SK-N-SH (cell line): ENCODE data around the gene KANSL2. TPM values are rescaled to one million over a fixed set of nuclear protein-coding genes. Genes with fewer than 3 reads are reported as not detected.

Experiments
- CTCF ChIA-PET: fragments of 300-600, 350-600 bp; formaldehyde crosslinking; extraction: SDS; loops from one replicate; lab custom pipeline; 2021; lab: Yijun Ruan, JAX
- POLR2A ChIA-PET: fragments of 350-600 bp; sonication (Branson Sonifier 250); formaldehyde crosslinking; extraction: SDS; loops from one replicate; lab custom pipeline; 2020; ENCODE audit warnings: antibody characterized with exemption, inconsistent platforms; lab: Yijun Ruan, JAX
- DNase-seq: peaks from one replicate; pipeline ENCODE4 v3.0.0; 2012
- H2AFZ ChIP-seq: fragments of 200-600 bp; sonication (generic); 2 replicates; pipeline ENCODE4 v1.8.1; 2016; ENCODE audit warnings: antibody characterized with exemption, mild to moderate bottlenecking, low read depth
- H3F3A ChIP-seq: fragments of 200-600 bp; sonication (generic); replicated peaks from 2 replicates; pipeline ENCODE3; 2016; ENCODE audit warnings: antibody characterized with exemption, mild to moderate bottlenecking; ENCODE audit not compliant: insufficient read depth
- H3K27ac ChIP-seq, 2 experiments: fragments of 200-500 bp in 1 of 2; fragments of 200-600 bp in 1 of 2; sonication (Bioruptor generic) in 1 of 2; sonication (generic), shearing (Covaris generic) in 1 of 2; 2 replicates each; pipeline versions ENCODE4 v1.5.1 to v1.6.1; 2014 to 2016; ENCODE audit warnings: low read depth in 2 of 2, inconsistent platforms in 1 of 2, low read length in 1 of 2, mild to moderate bottlenecking in 1 of 2, mixed read lengths in 1 of 2
- H3K27me3 ChIP-seq: fragments of 200-600 bp; sonication (generic), shearing (Covaris generic); 2 replicates; pipeline ENCODE4 v1.6.1; 2016; ENCODE audit warnings: mixed run types; ENCODE audit not compliant: insufficient read depth
- H3K36me3 ChIP-seq, 2 experiments: fragments of 200-500 bp in 1 of 2; fragments of 200-600 bp in 1 of 2; sonication (Bioruptor generic) in 1 of 2; sonication (generic) in 1 of 2; replicated peaks in 1 of 2; 2 replicates each; pipeline versions ENCODE3 to v1.5.1; 2014 to 2016; ENCODE audit warnings: low read length in 1 of 2, mild to moderate bottlenecking in 1 of 2; ENCODE audit not compliant: insufficient read depth in 2 of 2, control insufficient read depth in 1 of 2
- H3K4me1 ChIP-seq, 2 experiments: fragments of 200-500 bp in 1 of 2; fragments of 200-600 bp in 1 of 2; sonication (Bioruptor generic) in 1 of 2; sonication (generic), shearing (Covaris generic) in 1 of 2; 2 replicates each; pipeline versions ENCODE4 v1.5.1 to v1.6.1; 2014 to 2016; ENCODE audit warnings: low read depth in 1 of 2, low read length in 1 of 2, mixed run types in 1 of 2; ENCODE audit not compliant: insufficient read depth in 2 of 2, control insufficient read depth in 1 of 2
- H3K4me2 ChIP-seq: fragments of 200-600 bp; sonication (generic), shearing (Covaris generic); 2 replicates; pipeline ENCODE4 v1.6.1; 2017; ENCODE audit warnings: mixed run types
- H3K4me3 ChIP-seq, 2 experiments: fragments of 200-500 bp in 1 of 2; fragments of 200-600 bp in 1 of 2; sonication (Bioruptor generic) in 1 of 2; sonication (generic), shearing (Covaris generic) in 1 of 2; 2 replicates each; pipeline versions ENCODE4 v1.5.1 to v1.8.1; 2014 to 2016; ENCODE audit warnings: low read depth in 2 of 2, inconsistent platforms in 1 of 2, low read length in 1 of 2, mild to moderate bottlenecking in 1 of 2, mixed read lengths in 1 of 2, moderate library complexity in 1 of 2
- H3K79me2 ChIP-seq: fragments of 200-600 bp; sonication (generic); 2 replicates; pipeline ENCODE4 v1.8.1; 2017; ENCODE audit warnings: mild to moderate bottlenecking; ENCODE audit not compliant: insufficient read depth
- H3K9ac ChIP-seq: fragments of 200-600 bp; sonication (generic); 2 replicates; pipeline ENCODE4 v1.6.1; 2017; ENCODE audit warnings: mixed run types
- H3K9me2 ChIP-seq: fragments of 200-600 bp; sonication (generic); 2 replicates; pipeline ENCODE4 v1.6.1; 2017; ENCODE audit warnings: mixed run types
- H3K9me3 ChIP-seq: fragments of 200-600 bp; sonication (generic); 2 replicates; pipeline ENCODE4 v1.6.1; 2017; ENCODE audit warnings: mixed run types, mild to moderate bottlenecking, moderate library complexity
- H4K20me1 ChIP-seq: fragments of 200-600 bp; sonication (generic); 2 replicates; pipeline ENCODE4 v1.6.1; 2017; ENCODE audit warnings: mild to moderate bottlenecking, mixed run types; ENCODE audit not compliant: insufficient read depth
- ELF1 ChIP-seq: IDR thresholded peaks from 2 replicates; pipeline ENCODE4 v1.4.0; 2012
- EZH2phosphoT487 ChIP-seq: fragments of 200-600 bp; sonication (generic); IDR thresholded peaks from 2 replicates; pipeline ENCODE4 v1.6.1; 2017; ENCODE audit warnings: low read depth, mixed run types, mild to moderate bottlenecking, antibody characterized with exemption, moderate library complexity, borderline replicate concordance
- FOXM1 ChIP-seq: IDR thresholded peaks from 2 replicates; pipeline ENCODE4 v1.4.0; 2012; ENCODE audit warnings: low read depth, mild to moderate bottlenecking
- GATA2 ChIP-seq: sonication (generic); formaldehyde crosslinking; IDR thresholded peaks from 2 replicates; pipeline ENCODE4 v1.5.0; 2020; ENCODE audit warnings: mild to moderate bottlenecking, missing genetic modification reagents
- NFIC ChIP-seq: IDR thresholded peaks from 2 replicates; pipeline ENCODE4 v1.4.0; 2012; ENCODE audit warnings: borderline replicate concordance
- NRF1 ChIP-seq: IDR thresholded peaks from 2 replicates; pipeline ENCODE4 v1.6.1; 2012; ENCODE audit warnings: low read depth, mild to moderate bottlenecking, low read length
- RAD21 ChIP-seq: IDR thresholded peaks from 2 replicates; pipeline ENCODE4 v1.6.1; 2012; ENCODE audit warnings: mild to moderate bottlenecking, low read length
- REST ChIP-seq: IDR thresholded peaks from 2 replicates; pipeline ENCODE4 v1.6.1; 2012; ENCODE audit warnings: mild to moderate bottlenecking, low read depth, low read length, moderate library complexity
- RXRA ChIP-seq: IDR thresholded peaks from 2 replicates; pipeline ENCODE4 v1.4.0; 2012; ENCODE audit warnings: low read depth, mild to moderate bottlenecking, borderline replicate concordance
- SIN3A ChIP-seq: IDR thresholded peaks from 2 replicates; pipeline ENCODE4 v1.6.1; 2012; ENCODE audit warnings: low read depth, mild to moderate bottlenecking, low read length, moderate library complexity, borderline replicate concordance
- SMC3 ChIP-seq: IDR thresholded peaks from 2 replicates; pipeline ENCODE4 v1.6.1; 2012; ENCODE audit warnings: low read depth, low read length, improper control_type of control experiment
- TEAD4 ChIP-seq: IDR thresholded peaks from 2 replicates; pipeline ENCODE4 v1.4.0; 2012; ENCODE audit warnings: mild to moderate bottlenecking, borderline replicate concordance; ENCODE audit not compliant: insufficient read depth
- YY1 ChIP-seq: IDR thresholded peaks from 2 replicates; pipeline ENCODE4 v1.4.0; 2012; ENCODE audit warnings: low read depth, mild to moderate bottlenecking
- ZBTB33 ChIP-seq: IDR thresholded peaks from 2 replicates; pipeline ENCODE4 v1.4.0; 2012; ENCODE audit warnings: low read depth, borderline replicate concordance
- WGBS: methylation state at CpG from one replicate; pipeline ENCODE4 v1.1.6; 2017; ENCODE audit warnings: low lambda C conversion rate; 5-methylcytosine and 5-hydroxymethylcytosine counted together
- polyA plus RNA-seq, 3 experiments: library from polyadenylated mRNA; depleted of rRNA; stranded (reverse); fragments of >200 nt; gene quantifications; 2 replicates each; pipeline ENCODE4 v1.2.3, GENCODE V29; 2012
- TF ChIP-seq, protein P1 (sequence below): IDR thresholded peaks from 2 replicates; pipeline ENCODE4; 2012
- TF ChIP-seq, protein P2 (sequence below): fragments of 200-600 bp; sonication (generic); IDR thresholded peaks from 2 replicates; pipeline ENCODE4 v1.6.1; 2017; ENCODE audit warnings: antibody characterized with exemption, mild to moderate bottlenecking, moderate library complexity
- TF ChIP-seq, protein P3 (sequence below): fragments of 150-350 bp; IDR thresholded peaks from 2 replicates; pipeline ENCODE4 v1.6.1; 2016; ENCODE audit warnings: mild to moderate bottlenecking, low read depth, low read length

The KANSL2 gene
- polyA plus RNA-seq, 1 of the 3 experiments (the other 2 are of a cell fraction), result 32.8 TPM

DNA sequence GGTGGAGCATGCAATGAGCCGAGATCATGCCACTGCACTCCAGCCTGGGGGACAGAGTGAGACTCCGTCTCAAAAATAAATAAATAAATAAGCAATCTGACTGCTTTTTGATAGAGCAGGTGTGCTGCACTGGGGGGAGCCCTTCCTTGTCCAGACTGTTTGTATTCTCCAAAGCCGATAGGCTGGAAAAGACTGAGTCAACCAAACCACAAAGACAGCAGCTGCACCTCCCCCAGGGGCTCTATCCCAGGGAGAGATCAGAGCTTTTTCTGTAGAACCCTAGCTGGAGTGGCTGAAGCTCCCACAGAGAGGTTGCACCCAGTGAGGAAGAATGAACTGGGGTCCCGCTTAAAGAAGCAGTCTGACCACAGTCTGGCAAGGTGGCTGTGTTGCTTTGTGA lies 66.4 kb downstream of the KANSL2 start:
- Histone ChIP-seq H3K9ac (no peak overlapping the region), H3K4me2 (no peak overlapping the region), H3K27ac (no peak overlapping the region), H3K27me3 (no peaks in the 10 kb centered on the region), H3K9me2 (no peaks in the 10 kb centered on the region), H3F3A (no peaks in the 10 kb centered on the region), H3K4me3 (no peak overlapping the region), H2AFZ (no peak overlapping the region), H3K9me3 (peaks cover 4% of the 10 kb centered on the region; the same call in 1 of the 2 replicates), H3K36me3 (no peaks in the 10 kb centered on the region), H3K79me2 (no peaks in the 10 kb centered on the region), H4K20me1 (no peaks in the 10 kb centered on the region), H3K4me1 (no peaks in the 10 kb centered on the region)
- 27% methylated on average over 4 of the region's 4 CpGs for WGBS
- ChIA-PET POLR2A (no interaction called here), CTCF (interaction anchor here (0.6 to 2.7 kb wide), 4 partner anchors 12 to 451 kb away, joined by 3 to 8 read pairs (median 4); no protein-coding TSS in a partner anchor)
- no peak for TF ChIP-seq REST
- TF ChIP-seq SIN3A, result no peak
- no peak for TF ChIP-seq RAD21
- TF ChIP-seq, protein P1, sequence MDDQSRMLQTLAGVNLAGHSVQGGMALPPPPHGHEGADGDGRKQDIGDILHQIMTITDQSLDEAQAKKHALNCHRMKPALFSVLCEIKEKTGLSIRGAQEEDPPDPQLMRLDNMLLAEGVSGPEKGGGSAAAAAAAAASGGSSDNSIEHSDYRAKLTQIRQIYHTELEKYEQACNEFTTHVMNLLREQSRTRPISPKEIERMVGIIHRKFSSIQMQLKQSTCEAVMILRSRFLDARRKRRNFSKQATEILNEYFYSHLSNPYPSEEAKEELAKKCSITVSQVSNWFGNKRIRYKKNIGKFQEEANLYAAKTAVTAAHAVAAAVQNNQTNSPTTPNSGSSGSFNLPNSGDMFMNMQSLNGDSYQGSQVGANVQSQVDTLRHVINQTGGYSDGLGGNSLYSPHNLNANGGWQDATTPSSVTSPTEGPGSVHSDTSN, result no peak
- no peak for TF ChIP-seq EZH2phosphoT487
- TF ChIP-seq ELF1, result no peak
- TF ChIP-seq SMC3, result no peak
- no peak for TF ChIP-seq YY1
- TF ChIP-seq, protein P2, sequence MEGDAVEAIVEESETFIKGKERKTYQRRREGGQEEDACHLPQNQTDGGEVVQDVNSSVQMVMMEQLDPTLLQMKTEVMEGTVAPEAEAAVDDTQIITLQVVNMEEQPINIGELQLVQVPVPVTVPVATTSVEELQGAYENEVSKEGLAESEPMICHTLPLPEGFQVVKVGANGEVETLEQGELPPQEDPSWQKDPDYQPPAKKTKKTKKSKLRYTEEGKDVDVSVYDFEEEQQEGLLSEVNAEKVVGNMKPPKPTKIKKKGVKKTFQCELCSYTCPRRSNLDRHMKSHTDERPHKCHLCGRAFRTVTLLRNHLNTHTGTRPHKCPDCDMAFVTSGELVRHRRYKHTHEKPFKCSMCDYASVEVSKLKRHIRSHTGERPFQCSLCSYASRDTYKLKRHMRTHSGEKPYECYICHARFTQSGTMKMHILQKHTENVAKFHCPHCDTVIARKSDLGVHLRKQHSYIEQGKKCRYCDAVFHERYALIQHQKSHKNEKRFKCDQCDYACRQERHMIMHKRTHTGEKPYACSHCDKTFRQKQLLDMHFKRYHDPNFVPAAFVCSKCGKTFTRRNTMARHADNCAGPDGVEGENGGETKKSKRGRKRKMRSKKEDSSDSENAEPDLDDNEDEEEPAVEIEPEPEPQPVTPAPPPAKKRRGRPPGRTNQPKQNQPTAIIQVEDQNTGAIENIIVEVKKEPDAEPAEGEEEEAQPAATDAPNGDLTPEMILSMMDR, result no peak
- no peak for TF ChIP-seq NFIC
- TF ChIP-seq, protein P3, sequence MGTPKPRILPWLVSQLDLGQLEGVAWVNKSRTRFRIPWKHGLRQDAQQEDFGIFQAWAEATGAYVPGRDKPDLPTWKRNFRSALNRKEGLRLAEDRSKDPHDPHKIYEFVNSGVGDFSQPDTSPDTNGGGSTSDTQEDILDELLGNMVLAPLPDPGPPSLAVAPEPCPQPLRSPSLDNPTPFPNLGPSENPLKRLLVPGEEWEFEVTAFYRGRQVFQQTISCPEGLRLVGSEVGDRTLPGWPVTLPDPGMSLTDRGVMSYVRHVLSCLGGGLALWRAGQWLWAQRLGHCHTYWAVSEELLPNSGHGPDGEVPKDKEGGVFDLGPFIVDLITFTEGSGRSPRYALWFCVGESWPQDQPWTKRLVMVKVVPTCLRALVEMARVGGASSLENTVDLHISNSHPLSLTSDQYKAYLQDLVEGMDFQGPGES, result no peak
- no peak for TF ChIP-seq RXRA
- no peak for TF ChIP-seq NRF1
- no peak for TF ChIP-seq GATA2 (CRISPR knock-in tag)
- no peak for TF ChIP-seq TEAD4
- no peak for TF ChIP-seq ZBTB33
- TF ChIP-seq FOXM1, result no peak
- DNase-seq, result no peak
